ENCODE results near the gene CPPED1. TPM values are rescaled to one million over a fixed set of nuclear protein-coding genes. Genes with fewer than 3 reads are reported as not detected.

Gene CPPED1
- total and polyA plus RNA-seq, 10 donors, result 10.0 to 66.3 (median 45.4) TPM

DNA sequence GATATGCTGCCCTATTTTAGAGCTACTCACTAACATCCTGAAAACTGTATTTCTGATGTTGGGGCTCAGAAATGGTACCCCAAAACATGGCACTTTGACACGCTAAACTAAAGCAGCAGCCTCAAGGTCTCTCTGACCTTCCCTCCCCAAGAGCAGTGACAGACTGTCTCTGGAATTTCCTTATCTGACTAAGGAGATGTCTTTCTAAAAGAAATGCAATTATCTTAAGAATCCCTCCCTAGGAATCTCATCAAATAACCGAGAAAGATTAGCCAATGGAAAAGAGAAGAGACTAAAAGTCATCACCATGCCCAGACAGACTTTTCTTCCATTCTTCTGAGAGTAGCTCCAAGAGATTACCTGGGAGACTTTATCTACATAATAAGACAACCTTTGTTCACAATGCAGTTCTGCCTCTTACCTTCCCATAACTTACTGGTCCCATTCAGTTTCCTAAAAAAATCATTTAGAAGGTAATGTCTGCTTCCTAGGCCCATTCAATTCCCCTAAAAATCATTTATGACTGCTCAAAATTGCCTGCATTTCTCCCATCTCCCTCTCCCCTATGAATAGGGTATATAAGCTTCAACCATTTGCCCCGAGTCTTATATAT is 123.9 kb downstream of the CPPED1 start:
- Histone ChIP-seq H3K9me3 (peaks cover 0 to 11% (median 0%) of the 10 kb centered on the region in 8 donors), H3K4me1 (peaks cover 0 to 29% (median 1%) of the 10 kb centered on the region in 6 donors), H3K36me3 (peaks cover 0 to 13% (median 0%) of the 10 kb centered on the region in 6 donors), H3K4me3 (no peak overlapping the region), H3K27me3 (replicated peaks in 1 of 7) (no peaks in the 10 kb centered on the region), H3K27ac (no peak overlapping the region)
- WGBS, 5 donors, result 81 to 88% (median 86%) methylated on average over 3 of the region's 3 CpGs
- intact Hi-C loops (cut with DNase I; ENCODE audit: low total_unique reads), result no loop called here
- DNase-seq, result no peak
- TF ChIP-seq, protein P1, sequence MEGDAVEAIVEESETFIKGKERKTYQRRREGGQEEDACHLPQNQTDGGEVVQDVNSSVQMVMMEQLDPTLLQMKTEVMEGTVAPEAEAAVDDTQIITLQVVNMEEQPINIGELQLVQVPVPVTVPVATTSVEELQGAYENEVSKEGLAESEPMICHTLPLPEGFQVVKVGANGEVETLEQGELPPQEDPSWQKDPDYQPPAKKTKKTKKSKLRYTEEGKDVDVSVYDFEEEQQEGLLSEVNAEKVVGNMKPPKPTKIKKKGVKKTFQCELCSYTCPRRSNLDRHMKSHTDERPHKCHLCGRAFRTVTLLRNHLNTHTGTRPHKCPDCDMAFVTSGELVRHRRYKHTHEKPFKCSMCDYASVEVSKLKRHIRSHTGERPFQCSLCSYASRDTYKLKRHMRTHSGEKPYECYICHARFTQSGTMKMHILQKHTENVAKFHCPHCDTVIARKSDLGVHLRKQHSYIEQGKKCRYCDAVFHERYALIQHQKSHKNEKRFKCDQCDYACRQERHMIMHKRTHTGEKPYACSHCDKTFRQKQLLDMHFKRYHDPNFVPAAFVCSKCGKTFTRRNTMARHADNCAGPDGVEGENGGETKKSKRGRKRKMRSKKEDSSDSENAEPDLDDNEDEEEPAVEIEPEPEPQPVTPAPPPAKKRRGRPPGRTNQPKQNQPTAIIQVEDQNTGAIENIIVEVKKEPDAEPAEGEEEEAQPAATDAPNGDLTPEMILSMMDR (IDR thresholded peaks at IDR 0.05 in 8 of 11, conservative IDR thresholded peaks at IDR 0.05 in 3 of 11), result no peak
- TF ChIP-seq POLR2A (IDR thresholded peaks at IDR 0.05) (no peak), POLR2AphosphoS5 (IDR thresholded peaks at IDR 0.05) (no peak)

DNA sequence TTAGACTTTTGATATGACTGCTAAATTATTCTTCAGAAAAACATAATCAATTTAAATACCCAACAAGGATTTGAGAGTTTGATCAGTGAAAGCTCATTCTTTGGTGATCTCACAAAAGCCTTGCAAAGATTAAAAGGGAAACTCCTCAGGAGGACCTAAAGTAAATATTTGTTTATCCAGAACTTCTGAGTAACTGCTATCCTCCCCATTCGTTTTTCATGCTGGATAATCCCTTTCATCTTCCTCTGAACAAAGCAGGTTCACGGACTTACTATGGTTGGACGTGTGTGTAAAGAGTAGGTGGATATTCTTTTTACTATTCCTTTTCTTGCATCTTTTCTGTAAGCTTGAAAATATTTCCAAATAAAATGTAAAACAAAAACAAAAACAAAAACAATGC is 124.7 kb downstream of the CPPED1 start:
- H3K9me3 ChIP-seq, result peaks cover 0 to 11% (median 0%) of the 10 kb centered on the region in 8 donors
- H3K36me3 ChIP-seq, result peaks cover 0 to 16% (median 0%) of the 10 kb centered on the region in 6 donors
- intact Hi-C loops (cut with DNase I; ENCODE audit: low total_unique reads), result no loop called here
- no peaks in the 10 kb centered on the region for H3K27me3 ChIP-seq (replicated peaks in 1 of 7)
- H3K4me3 ChIP-seq, result no peak overlapping the region
- 82 to 93% (median 90%) methylated on average over 3 of the region's 3 CpGs for WGBS, 5 donors
- no peak overlapping the region for H3K27ac ChIP-seq
- H3K4me1 ChIP-seq, result peaks cover 0 to 34% (median 3%) of the 10 kb centered on the region in 6 donors
- no peak for DNase-seq
- TF ChIP-seq, protein P1 (IDR thresholded peaks at IDR 0.05 in 8 of 11, conservative IDR thresholded peaks at IDR 0.05 in 3 of 11), result no peak
- TF ChIP-seq POLR2A (IDR thresholded peaks at IDR 0.05) (no peak), POLR2AphosphoS5 (IDR thresholded peaks at IDR 0.05) (no peak)

DNA sequence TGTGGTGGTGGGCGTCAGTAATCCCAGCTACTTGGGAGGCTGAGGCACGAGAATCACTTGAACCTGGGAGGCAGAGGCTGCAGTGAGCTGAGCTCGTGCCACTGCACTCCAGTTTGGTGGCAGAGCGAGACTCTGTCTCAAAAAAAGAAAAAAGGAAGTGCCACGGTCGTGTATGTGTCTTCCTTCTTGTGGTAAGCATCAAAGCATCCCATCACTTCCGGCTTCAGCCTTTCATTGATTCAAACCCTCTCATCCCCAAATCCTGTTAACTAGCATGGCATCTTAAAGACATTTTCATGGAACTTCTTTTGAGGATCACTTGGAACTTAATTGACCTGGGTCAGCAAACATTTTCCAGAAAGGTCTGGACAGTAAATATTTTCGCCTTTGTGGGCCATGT is 126.2 kb downstream of the CPPED1 start:
- Histone ChIP-seq H3K27me3 (replicated peaks in 1 of 7) (no peaks in the 10 kb centered on the region), H3K4me3 (no peak overlapping the region), H3K27ac (no peak overlapping the region), H3K36me3 (peaks cover 0 to 17% (median 0%) of the 10 kb centered on the region in 6 donors), H3K4me1 (peaks cover 0 to 31% (median 3%) of the 10 kb centered on the region in 6 donors), H3K9me3 (peaks cover 0 to 11% (median 0%) of the 10 kb centered on the region in 8 donors)
- intact Hi-C loops (cut with DNase I; ENCODE audit: low total_unique reads), result no loop called here
- no peak for DNase-seq
- TF ChIP-seq POLR2AphosphoS5 (IDR thresholded peaks at IDR 0.05) (no peak), POLR2A (IDR thresholded peaks at IDR 0.05) (no peak)
- TF ChIP-seq, protein P1 (IDR thresholded peaks at IDR 0.05 in 8 of 11, conservative IDR thresholded peaks at IDR 0.05 in 3 of 11), result no peak
- WGBS, 5 donors, result 53 to 66% (median 59%) methylated on average over 8 of the region's 8 CpGs

DNA sequence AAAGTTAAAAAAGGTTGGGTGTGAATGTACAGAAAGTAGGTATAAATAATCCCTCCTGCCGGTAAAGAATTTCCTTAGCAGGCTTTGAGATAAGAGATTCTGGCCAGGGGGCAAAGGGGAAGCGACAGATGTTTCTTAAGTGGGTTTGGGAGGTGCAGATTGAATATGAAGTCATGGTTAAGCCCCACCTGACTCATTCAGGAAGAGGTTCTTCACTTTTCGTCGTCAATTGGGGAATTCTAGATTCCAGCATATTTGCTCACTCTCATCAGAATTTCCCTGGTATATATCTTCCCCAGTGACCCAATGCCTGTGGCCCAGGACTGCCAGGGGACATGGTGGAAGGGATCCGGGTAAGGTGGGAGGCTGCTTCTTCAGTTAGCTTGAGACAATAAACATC is 127.8 kb downstream of the CPPED1 start:
- H3K27ac ChIP-seq, result no peak overlapping the region
- intact Hi-C loops (cut with DNase I; ENCODE audit: low total_unique reads), result no loop called here
- TF ChIP-seq, protein P1 (IDR thresholded peaks at IDR 0.05 in 8 of 11, conservative IDR thresholded peaks at IDR 0.05 in 3 of 11), result no peak
- TF ChIP-seq POLR2AphosphoS5 (IDR thresholded peaks at IDR 0.05) (no peak), POLR2A (IDR thresholded peaks at IDR 0.05) (no peak)
- H3K9me3 ChIP-seq, result peaks cover 0 to 9% (median 0%) of the 10 kb centered on the region in 8 donors
- H3K4me1 ChIP-seq, result peaks cover 0 to 23% (median 2%) of the 10 kb centered on the region in 6 donors
- no peak for DNase-seq
- H3K4me3 ChIP-seq, result no peak overlapping the region
- peaks cover 0 to 32% (median 0%) of the 10 kb centered on the region in 6 donors for H3K36me3 ChIP-seq
- WGBS, 5 donors, result 24 to 34% (median 28%) methylated on average over 5 of the region's 5 CpGs
- no peaks in the 10 kb centered on the region for H3K27me3 ChIP-seq (replicated peaks in 1 of 7)

Data from spleen (tissue), 11 donors.